ENCODE measurements around the gene PTPRG.

DNA sequence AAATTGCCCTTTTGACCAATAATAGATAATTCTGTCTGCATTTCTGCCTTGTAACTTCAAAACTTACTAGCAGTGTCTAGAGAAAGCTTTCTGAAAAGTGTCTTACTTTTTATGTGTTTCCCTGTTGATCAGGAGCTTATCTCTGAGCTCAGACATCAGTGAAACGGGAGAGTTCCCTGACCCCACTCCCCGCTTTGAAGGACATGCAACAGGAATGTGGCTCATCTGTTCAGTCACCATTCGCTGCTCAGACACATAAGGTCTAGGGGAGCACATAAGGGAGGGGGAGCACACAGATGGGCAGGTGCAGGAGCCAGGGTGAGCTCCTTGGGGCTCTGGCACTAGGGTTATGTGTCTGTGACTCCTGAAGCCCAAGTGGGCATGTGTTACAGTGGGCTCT is 607.0 kb downstream of the PTPRG start:
- TF ChIP-seq, protein P1, sequence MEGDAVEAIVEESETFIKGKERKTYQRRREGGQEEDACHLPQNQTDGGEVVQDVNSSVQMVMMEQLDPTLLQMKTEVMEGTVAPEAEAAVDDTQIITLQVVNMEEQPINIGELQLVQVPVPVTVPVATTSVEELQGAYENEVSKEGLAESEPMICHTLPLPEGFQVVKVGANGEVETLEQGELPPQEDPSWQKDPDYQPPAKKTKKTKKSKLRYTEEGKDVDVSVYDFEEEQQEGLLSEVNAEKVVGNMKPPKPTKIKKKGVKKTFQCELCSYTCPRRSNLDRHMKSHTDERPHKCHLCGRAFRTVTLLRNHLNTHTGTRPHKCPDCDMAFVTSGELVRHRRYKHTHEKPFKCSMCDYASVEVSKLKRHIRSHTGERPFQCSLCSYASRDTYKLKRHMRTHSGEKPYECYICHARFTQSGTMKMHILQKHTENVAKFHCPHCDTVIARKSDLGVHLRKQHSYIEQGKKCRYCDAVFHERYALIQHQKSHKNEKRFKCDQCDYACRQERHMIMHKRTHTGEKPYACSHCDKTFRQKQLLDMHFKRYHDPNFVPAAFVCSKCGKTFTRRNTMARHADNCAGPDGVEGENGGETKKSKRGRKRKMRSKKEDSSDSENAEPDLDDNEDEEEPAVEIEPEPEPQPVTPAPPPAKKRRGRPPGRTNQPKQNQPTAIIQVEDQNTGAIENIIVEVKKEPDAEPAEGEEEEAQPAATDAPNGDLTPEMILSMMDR (conservative IDR thresholded peaks at IDR 0.05; ENCODE audit: low read length), result no peak
- TF ChIP-seq EZH2phosphoT487 (IDR thresholded peaks at IDR 0.05; ENCODE audit: borderline replicate concordance), result no peak

Measured in Loucy (cell line).